K562 (cell line): ENCODE results near the gene POLD4. TPM values are rescaled to one million over a fixed set of nuclear protein-coding genes. Genes with fewer than 3 reads are reported as not detected.

ENCODE experiments used
- ASH1L ChIP-seq: fragments of 450-650 bp; IDR thresholded peaks from 2 replicates; pipeline ENCODE4 v1.6.1; 2018; ENCODE audit warnings: borderline replicate concordance, mild to moderate bottlenecking, low read depth; ENCODE audit not compliant: partially characterized antibody
- BACH1 ChIP-seq: fragments of 200-800 bp; sonication (Bioruptor generic); IDR thresholded peaks from 2 replicates; pipeline ENCODE4 v1.6.1; 2016; ENCODE audit warnings: missing genetic modification characterization, missing compliant biosample characterization
- CBX3 ChIP-seq, 2 experiments: IDR thresholded peaks; 1 replicate in 1 of 2; 2 replicates in 1 of 2; pipeline ENCODE4 v1.6.1; 2012; ENCODE audit warnings: inconsistent platforms in 2 of 2, low read length in 2 of 2, borderline replicate concordance in 1 of 2, control low read depth in 1 of 2
- CEBPG ChIP-seq, 3 experiments: fragments of 200-800 bp in 1 of 3; sonication (Bioruptor generic) in 1 of 3; sonication (generic) in 1 of 3; formaldehyde crosslinking in 1 of 3; IDR thresholded peaks in 2 of 3; conservative IDR thresholded peaks in 1 of 3; 2 replicates each; pipeline versions ENCODE4 v1.6.1 to v1.8.0; 2016 to 2022; ENCODE audit warnings: missing compliant biosample characterization in 2 of 3, missing genetic modification characterization in 2 of 3, mild to moderate bottlenecking in 1 of 3, missing genetic modification reagents in 1 of 3
- DEAF1 ChIP-seq: fragments of 450-650 bp; formaldehyde crosslinking; IDR thresholded peaks from 2 replicates; pipeline ENCODE4 v1.4.0; 2020; ENCODE audit warnings: mild to moderate bottlenecking, moderate library complexity
- FOXA1 ChIP-seq: fragments of 450-650 bp; IDR thresholded peaks from 2 replicates; pipeline ENCODE4 v1.6.1; 2016; ENCODE audit warnings: mild to moderate bottlenecking, borderline replicate concordance
- GTF2E2 ChIP-seq: fragments of 200-800 bp; sonication (Bioruptor generic); IDR thresholded peaks from 2 replicates; pipeline ENCODE4 v1.6.1; 2016; ENCODE audit warnings: missing genetic modification characterization, missing compliant biosample characterization
- HMGXB4 ChIP-seq: sonication (generic); formaldehyde crosslinking; IDR thresholded peaks from 2 replicates; pipeline ENCODE4 v1.8.1; 2023; ENCODE audit warnings: mild to moderate bottlenecking, missing genetic modification reagents
- KDM5B ChIP-seq: fragments of 200-600 bp; sonication (generic); IDR thresholded peaks from 2 replicates; pipeline ENCODE4 v1.6.1; 2012; ENCODE audit warnings: low read depth, mild to moderate bottlenecking, moderate library complexity, low read length, control low read depth, inconsistent platforms; ENCODE audit not compliant: insufficient replicate concordance
- MITF ChIP-seq: IDR thresholded peaks from 2 replicates; pipeline ENCODE4 v1.6.1; 2014; ENCODE audit warnings: antibody characterized with exemption
- MXI1 ChIP-seq: IDR thresholded peaks from 2 replicates; pipeline ENCODE4 v1.6.1; 2011; ENCODE audit warnings: low read depth, mild to moderate bottlenecking, improper control_type of control experiment, low read length
- PTRF ChIP-seq: fragments of 450-650 bp; IDR thresholded peaks from 2 replicates; pipeline ENCODE4 v1.6.1; 2016; ENCODE audit warnings: mild to moderate bottlenecking, missing genetic modification characterization, missing compliant biosample characterization
- PURB ChIP-seq: sonication (generic); formaldehyde crosslinking; IDR thresholded peaks from 2 replicates; pipeline ENCODE4 v1.9.0; 2021; ENCODE audit warnings: low read depth, mild to moderate bottlenecking, missing genetic modification reagents
- SIX5 ChIP-seq, 2 experiments: IDR thresholded peaks; 2 replicates each; pipeline ENCODE4 v1.6.1; 2011; ENCODE audit warnings: low read length in 2 of 2, borderline replicate concordance in 1 of 2, low read depth in 1 of 2, mild to moderate bottlenecking in 1 of 2, moderate library complexity in 1 of 2; ENCODE audit not compliant: insufficient read depth in 1 of 2
- SREBF1 ChIP-seq: fragments of 150-350 bp; IDR thresholded peaks from 2 replicates; pipeline ENCODE4 v1.6.1; 2014; ENCODE audit warnings: antibody characterized with exemption, low read depth, low read length, borderline replicate concordance
- U2AF2 ChIP-seq: fragments of 200-400 bp; formaldehyde crosslinking; optimal IDR thresholded peaks from 2 replicates; pipeline ENCODE3; 2017; ENCODE audit warnings: low read depth, mild to moderate bottlenecking, low read length
- WHSC1 ChIP-seq: IDR thresholded peaks from one replicate; pipeline ENCODE4 v1.6.1; 2012; ENCODE audit warnings: low read length, control low read depth, inconsistent platforms
- ZBTB7A ChIP-seq: IDR thresholded peaks from 2 replicates; pipeline ENCODE4 v1.6.1; 2011; ENCODE audit warnings: low read depth, mild to moderate bottlenecking, low read length, moderate library complexity, borderline replicate concordance; ENCODE audit not compliant: control insufficient read depth
- ZNF184 ChIP-seq: sonication (generic); formaldehyde crosslinking; IDR thresholded peaks from 2 replicates; pipeline ENCODE4 v1.5.0; 2020; ENCODE audit warnings: missing genetic modification reagents
- ZNF197 ChIP-seq: fragments of 200-800 bp; sonication (Bioruptor generic); IDR thresholded peaks from 2 replicates; pipeline ENCODE4 v1.6.1; 2016; ENCODE audit warnings: low read depth, missing genetic modification characterization, missing compliant biosample characterization
- ZNF3 ChIP-seq: fragments of 250-450 bp; sonication (Bioruptor Pico); IDR thresholded peaks from 2 replicates; pipeline ENCODE4 v1.5.0; 2021; ENCODE audit warnings: mild to moderate bottlenecking, moderate library complexity
- ZNF316 ChIP-seq: fragments of 450-650 bp; IDR thresholded peaks from 2 replicates; pipeline ENCODE4 v1.6.1; 2016
- ZNF583 ChIP-seq: fragments of 250-450 bp; sonication (Bioruptor Pico); IDR thresholded peaks from 2 replicates; pipeline ENCODE4 v1.4.0; 2020
- ZZZ3 ChIP-seq: fragments of 450-650 bp; IDR thresholded peaks from 2 replicates; pipeline ENCODE4 v1.6.1; 2016; ENCODE audit warnings: antibody characterized with exemption, mild to moderate bottlenecking, moderate library complexity
- polyA plus RNA-seq, 8 experiments: library from polyadenylated mRNA; depleted of rRNA in 4 of 8; stranded (reverse) in 5 of 8; unstranded in 3 of 8; fragments of >200 nt; fragmentation: Nextera tagmentation in 2 of 8; fragmentation: Illumina TruSeq in 1 of 8; extraction: Ambion mirVana in 2 of 8; extraction: Trizol in 1 of 8; gene quantifications; 2 replicates each; pipeline versions ENCODE4 v1.2.1 to v1.2.3, GENCODE V29; 2011 to 2014; ENCODE audit warnings: inconsistent platforms in 1 of 8, missing spikeins in 1 of 8
- total RNA-seq, 7 experiments: library from RNA; depleted of rRNA in 6 of 7; stranded (reverse); fragments of >200 nt in 6 of 7; fragmentation: Illumina TruSeq in 2 of 7; extraction: Trizol in 2 of 7; gene quantifications; 2 replicates each; pipeline versions ENCODE4 v1.2.1 to v1.2.3, GENCODE V29; 2011 to 2021; ENCODE audit warnings: low replicate concordance in 1 of 7

The POLD4 gene
- total and polyA plus RNA-seq, 9 of the 15 experiments (the other 6 are each of a cell fraction or from before 2014, with no cell fraction given), result 5.8 to 64.5 (median 18.3) TPM

GRCh38 chr11:67401495-67402191 is 48.3 kb upstream of the POLD4 start, which contains the start of gene PPP1CA (continued):
- TF ChIP-seq BACH1 (tag) (no peak), ZZZ3 (no peak), ZNF184 (CRISPR knock-in tag) (no peak), ASH1L (no peak), HMGXB4 (CRISPR knock-in tag) (0 out of 2 replicates have a peak, but pooled peaks have one; percentile 65), GTF2E2 (tag) (peak; percentile 71; the same call in 1 of the 2 replicates), ZNF316 (no peak), SIX5 (IDR thresholded peaks at IDR 0.05; ENCODE audit: borderline replicate concordance in 1 of 2, insufficient read depth in 1 of 2, low read depth in 1 of 2, low read length in 2 of 2) (no peak), ZBTB7A (peak; percentile 63), ZNF3 (no peak), PTRF (tag) (no peak), ZNF583 (CRISPR knock-in tag) (no peak), ZNF197 (CRISPR knock-in tag) (no peak), DEAF1 (CRISPR knock-in tag) (no peak), CBX3 (IDR thresholded peaks at IDR 0.05; ENCODE audit: borderline replicate concordance in 1 of 2, low read length in 2 of 2) (no peak), PURB (no peak), U2AF2 (no peak), MITF (no peak), WHSC1 (no peak), MXI1 (no peak), KDM5B (peak; percentile 61), SREBF1 (no peak), FOXA1 (no peak), CEBPG (CRISPR knock-in tag; IDR thresholded peaks at IDR 0.05) (no peak), CEBPG (tag; conservative IDR thresholded peaks at IDR 0.05 in 1 of 2, IDR thresholded peaks at IDR 0.05 in 1 of 2) (no peak)
